ENCODE data around the gene PLEK. TPM values are rescaled to one million over a fixed set of nuclear protein-coding genes. Genes with fewer than 3 reads are reported as not detected.
"Not testable (repeated sequence)": the region's sequence is repeated elsewhere in the genome, so short reads cannot be mapped to it uniquely, and the experiment has no call there.

Gene PLEK
- total RNA-seq, 2 donors from 2014 or later = 2.6 to 7.8 TPM

GRCh38 chr2:68349091-68349490 lies 16.0 kb upstream of the PLEK start:
- ATAC-seq; DNase-seq; intact Hi-C loops (cut with DNase I, micrococcal nuclease): not testable (repeated sequence)

GRCh38 chr2:68351997-68352396 lies 13.1 kb upstream of the PLEK start:
- no peak for ATAC-seq
- intact Hi-C loops (cut with DNase I, micrococcal nuclease) = no loop called here
- no peak for DNase-seq

GRCh38 chr2:68352651-68353391 lies 12.3 kb upstream of the PLEK start:
- intact Hi-C loops (cut with DNase I, micrococcal nuclease) = no loop called here
- DNase-seq = no peak
- ATAC-seq = no peak

GRCh38 chr2:68356599-68357239 lies 8.4 kb upstream of the PLEK start:
- intact Hi-C loops (cut with DNase I, micrococcal nuclease) = no loop called here
- DNase-seq = no peak
- ATAC-seq = no peak

GRCh38 chr2:68357605-68358337 lies 7.3 kb upstream of the PLEK start:
- peak in 1 of 2 donors; percentile 24 for DNase-seq
- intact Hi-C loops (cut with DNase I, micrococcal nuclease) = no loop called here
- ATAC-seq = no peak

GRCh38 chr2:68359889-68360288 lies 5.2 kb upstream of the PLEK start:
- intact Hi-C loops (cut with DNase I, micrococcal nuclease) = loop anchor here in 1 of 2 donors (5.0 kb wide), 1 partner anchor 82 kb away; no protein-coding TSS in a partner anchor
- ATAC-seq (no peak), DNase-seq (no peak)

GRCh38 chr2:68362069-68362468 lies 3.0 kb upstream of the PLEK start:
- peak; percentile 55 to 86 for DNase-seq
- ATAC-seq = peak; percentile 80
- intact Hi-C loops (cut with DNase I, micrococcal nuclease) = loop anchor here in 1 of 2 donors (5.0 kb wide), 1 partner anchor 80 kb away; no protein-coding TSS in a partner anchor

- DNase-seq (no peak), ATAC-seq (no peak)
- intact Hi-C loops (cut with DNase I, micrococcal nuclease) = loop anchor here in 1 of 2 donors (5.0 kb wide), 1 partner anchor 80 kb away; no protein-coding TSS in a partner anchor
These were observed 2.3 kb upstream of the PLEK start for GRCh38 chr2:68362749-68363148.

- DNase-seq (no peak), ATAC-seq (no peak)
- intact Hi-C loops (cut with DNase I, micrococcal nuclease) = loop anchor here in 1 of 2 donors (5.0 kb wide), 1 partner anchor 79 kb away; no protein-coding TSS in a partner anchor
These were observed 1.4 kb upstream of the PLEK start for GRCh38 chr2:68363721-68364120.

GRCh38 chr2:68366083-68366560 lies 1.0 kb downstream of the PLEK start:
- intact Hi-C loops (cut with DNase I, micrococcal nuclease) = no loop called here
- ATAC-seq = no peak
- no peak for DNase-seq

GRCh38 chr2:68367953-68368653 lies 3.0 kb downstream of the PLEK start:
- intact Hi-C loops (cut with DNase I, micrococcal nuclease) = no loop called here
- no peak for DNase-seq
- no peak for ATAC-seq

GRCh38 chr2:68368654-68369336 lies 3.7 kb downstream of the PLEK start:
- DNase-seq = no peak
- no peak for ATAC-seq
- intact Hi-C loops (cut with DNase I, micrococcal nuclease) = no loop called here

- intact Hi-C loops (cut with DNase I, micrococcal nuclease) = no loop called here
- DNase-seq (no peak), ATAC-seq (no peak)
These were observed 4.3 kb downstream of the PLEK start for GRCh38 chr2:68369337-68369734.

GRCh38 chr2:68371138-68371537 lies 6.1 kb downstream of the PLEK start:
- DNase-seq (no peak), ATAC-seq (no peak)
- intact Hi-C loops (cut with DNase I, micrococcal nuclease) = no loop called here

- intact Hi-C loops (cut with DNase I, micrococcal nuclease) = no loop called here
- DNase-seq = no peak
- ATAC-seq = no peak
These were observed 6.5 kb downstream of the PLEK start for GRCh38 chr2:68371581-68371980.

GRCh38 chr2:68372485-68372884 lies 7.4 kb downstream of the PLEK start:
- DNase-seq = no peak
- no peak for ATAC-seq
- intact Hi-C loops (cut with DNase I, micrococcal nuclease) = no loop called here

- no peak for DNase-seq
- no peak for ATAC-seq
- intact Hi-C loops (cut with DNase I, micrococcal nuclease) = no loop called here
These were observed 9.1 kb downstream of the PLEK start for GRCh38 chr2:68374184-68374583.

GRCh38 chr2:68375582-68375981 lies 10.5 kb downstream of the PLEK start:
- intact Hi-C loops (cut with DNase I, micrococcal nuclease) = no loop called here
- DNase-seq (no peak), ATAC-seq (no peak)

Measured in left colon (tissue), 2 donors.